NCI-H2029 (cell line): ENCODE data around the gene PIP5K1B.
A peak's percentile ranks its signal among the peaks of the same experiment; 100 is the strongest.
"Not testable (repeated sequence)": the region's sequence is repeated elsewhere in the genome, so short reads cannot be mapped to it uniquely, and the experiment has no call there.

Experiments
- DNase-seq: peaks from one replicate; lab custom pipeline; 2025; lab: John Stamatoyannopoulos, UW

Gene PIP5K1B

DNA sequence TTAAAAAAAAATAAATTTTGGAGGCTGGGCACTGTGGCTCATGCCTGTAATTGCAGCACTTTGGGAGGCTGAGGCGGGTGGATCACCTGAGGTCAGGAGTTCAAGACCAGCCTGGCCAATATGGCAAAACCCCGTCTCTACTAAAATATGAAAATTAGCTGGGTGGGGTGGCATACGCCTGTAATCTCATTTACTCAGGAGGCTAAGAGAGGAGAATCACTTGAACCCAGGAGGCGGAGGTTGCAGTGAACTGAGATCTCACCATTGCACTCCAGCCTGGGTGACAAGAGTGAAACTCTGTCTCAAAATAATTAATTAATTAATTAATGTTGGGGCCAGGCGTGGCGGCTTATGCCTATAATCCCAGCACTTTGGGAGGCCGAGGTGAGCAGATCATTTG lies 281.9 kb downstream of the PIP5K1B start:
- DNase-seq: not testable (repeated sequence)

DNA sequence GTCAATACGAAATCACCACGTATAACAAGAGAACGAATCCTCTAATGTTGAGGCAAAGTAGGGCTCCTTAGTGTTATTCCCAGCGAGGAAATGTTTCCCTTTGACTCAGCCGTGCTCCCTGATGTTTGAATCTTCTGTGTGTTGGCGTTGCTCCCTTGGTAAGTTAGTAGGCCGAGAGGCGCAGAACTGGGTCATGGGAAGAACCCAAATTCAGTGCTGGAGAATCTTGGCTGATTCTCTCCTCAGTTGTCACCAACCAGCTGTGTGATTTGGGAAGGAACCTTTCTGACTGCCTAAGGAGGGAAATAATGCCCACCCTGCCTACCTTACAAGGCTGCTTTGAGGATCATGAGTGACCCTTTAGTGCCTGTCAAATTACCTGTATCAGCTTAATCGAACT lies 286.4 kb downstream of the PIP5K1B start:
- DNase-seq: no peak

DNA sequence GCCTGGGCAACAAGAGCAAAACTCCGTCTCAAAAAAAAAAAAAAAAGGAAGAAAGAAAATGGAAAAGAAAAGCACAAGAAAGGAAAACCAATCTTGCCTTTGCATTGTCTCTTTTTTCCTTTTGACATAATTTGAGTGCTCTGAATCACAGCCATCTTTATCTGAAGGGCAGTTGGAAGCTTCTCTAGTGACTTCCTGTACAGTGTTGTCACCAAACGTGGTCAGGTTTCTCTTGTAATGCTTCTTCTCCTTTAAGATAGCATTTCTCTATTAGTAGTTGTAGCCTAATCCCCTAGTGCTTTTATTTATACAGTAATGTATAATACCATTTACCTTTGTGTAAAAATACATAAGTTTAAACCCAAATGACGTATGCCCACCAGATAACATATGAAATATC lies 290.7 kb downstream of the PIP5K1B start:
- DNase-seq: no peak

- DNase-seq: no peak
Measured at GRCh38 chr9:68996462-68996861, 291.4 kb downstream of the PIP5K1B start.

- no peak for DNase-seq
Measured at GRCh38 chr9:68997666-68998065, 292.6 kb downstream of the PIP5K1B start.

DNA sequence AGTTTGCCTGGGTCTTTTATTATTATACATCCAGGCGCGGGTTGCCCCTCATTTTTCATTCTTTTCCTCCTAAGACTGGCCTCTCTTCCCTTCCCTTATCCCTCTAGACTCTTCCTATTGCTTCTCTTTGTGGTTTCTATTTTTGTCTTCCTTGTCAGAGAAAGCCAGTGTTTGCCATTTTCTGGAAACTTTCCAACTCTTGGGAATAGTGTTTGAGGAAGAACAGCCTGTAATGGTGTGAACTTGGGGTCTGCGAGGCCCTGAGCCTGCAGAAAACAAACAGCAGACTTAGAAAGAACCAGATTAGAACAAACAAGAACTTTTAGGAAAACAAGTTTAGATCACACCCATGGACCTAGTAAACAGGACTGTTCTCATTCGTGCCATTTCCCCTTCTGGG lies 293.3 kb downstream of the PIP5K1B start:
- no peak for DNase-seq

DNA sequence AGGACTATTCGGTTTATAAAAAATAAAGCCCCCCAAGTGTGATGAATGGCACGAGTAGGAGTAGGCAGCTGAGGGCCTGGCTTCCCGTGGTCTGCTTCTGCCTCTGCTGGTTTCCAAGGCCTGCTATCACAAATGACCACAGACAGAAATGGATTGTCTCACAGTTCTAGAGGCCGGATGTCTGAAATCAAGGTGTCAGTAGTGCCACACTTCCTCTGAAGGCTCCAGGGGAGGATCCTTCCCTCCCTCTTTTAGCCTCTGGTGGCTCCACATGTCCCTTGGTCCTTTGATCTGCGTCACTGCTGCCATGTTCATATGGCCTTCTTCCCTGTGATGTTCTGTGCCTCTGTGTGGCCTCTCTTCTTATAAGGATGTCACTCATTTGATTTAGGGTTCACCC lies 293.8 kb downstream of the PIP5K1B start:
- DNase-seq: no peak

GRCh38 chr9:68999393-69000105 lies 294.5 kb downstream of the PIP5K1B start:
- peak; percentile 83 for DNase-seq

DNA sequence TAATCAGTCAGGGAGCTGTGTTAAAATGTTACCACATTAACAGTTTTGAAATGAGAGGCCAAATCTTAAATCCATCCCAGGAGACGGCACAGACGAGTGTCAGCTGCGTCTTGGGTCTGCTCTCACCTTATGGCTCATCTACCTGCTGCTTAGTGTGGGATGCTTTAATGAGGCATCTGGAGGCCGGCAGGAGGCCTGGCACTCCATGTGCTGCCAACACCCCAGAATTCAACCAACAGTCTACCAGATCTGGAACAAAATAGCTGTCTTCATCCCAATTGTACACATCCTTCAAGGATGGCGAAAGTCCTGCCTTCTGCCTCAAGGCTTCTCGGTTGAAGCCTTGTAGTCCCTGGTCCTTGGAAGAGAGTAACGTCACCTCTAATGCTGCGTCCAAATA lies 296.9 kb downstream of the PIP5K1B start:
- DNase-seq: no peak

- no peak for DNase-seq
Measured at GRCh38 chr9:69003051-69003450, 298.0 kb downstream of the PIP5K1B start.

DNA sequence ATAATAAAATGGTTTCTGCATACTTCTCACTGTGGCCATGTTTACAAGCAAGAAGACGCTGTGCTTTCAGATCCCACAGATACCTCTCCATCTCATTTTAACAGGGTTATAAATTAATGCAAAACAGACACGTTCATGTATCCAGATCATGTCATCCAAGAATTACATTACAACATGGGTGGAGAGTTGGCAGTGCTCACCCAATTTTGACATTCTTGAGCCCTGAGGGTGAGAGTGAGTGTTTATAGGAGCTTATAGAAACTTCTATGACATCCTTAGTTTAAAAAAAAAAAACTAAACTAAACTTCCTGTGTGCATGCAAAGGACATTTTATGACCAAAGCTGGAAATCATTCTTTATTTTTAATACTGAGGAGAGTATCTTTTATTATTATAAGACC lies 299.8 kb downstream of the PIP5K1B start:
- no peak for DNase-seq

DNA sequence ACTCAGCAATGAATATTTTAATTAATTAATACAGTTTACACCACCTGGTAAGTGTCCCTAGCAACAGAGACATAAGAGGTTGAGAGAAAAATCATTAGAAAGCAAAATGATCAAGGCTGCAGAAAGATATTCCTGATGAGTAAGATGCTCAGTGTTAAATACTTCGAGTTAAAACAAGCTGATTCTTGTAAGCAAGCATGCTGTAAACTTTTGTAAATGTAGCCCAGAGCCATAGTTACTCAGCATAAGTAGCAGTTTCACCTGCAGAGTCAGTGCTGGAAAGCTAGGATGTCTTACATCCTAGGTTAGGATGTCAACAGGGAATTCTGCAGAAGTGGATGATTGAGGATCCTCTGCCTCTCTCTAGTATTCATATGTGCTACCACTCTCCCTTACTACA lies 304.7 kb downstream of the PIP5K1B start:
- no peak for DNase-seq

DNA sequence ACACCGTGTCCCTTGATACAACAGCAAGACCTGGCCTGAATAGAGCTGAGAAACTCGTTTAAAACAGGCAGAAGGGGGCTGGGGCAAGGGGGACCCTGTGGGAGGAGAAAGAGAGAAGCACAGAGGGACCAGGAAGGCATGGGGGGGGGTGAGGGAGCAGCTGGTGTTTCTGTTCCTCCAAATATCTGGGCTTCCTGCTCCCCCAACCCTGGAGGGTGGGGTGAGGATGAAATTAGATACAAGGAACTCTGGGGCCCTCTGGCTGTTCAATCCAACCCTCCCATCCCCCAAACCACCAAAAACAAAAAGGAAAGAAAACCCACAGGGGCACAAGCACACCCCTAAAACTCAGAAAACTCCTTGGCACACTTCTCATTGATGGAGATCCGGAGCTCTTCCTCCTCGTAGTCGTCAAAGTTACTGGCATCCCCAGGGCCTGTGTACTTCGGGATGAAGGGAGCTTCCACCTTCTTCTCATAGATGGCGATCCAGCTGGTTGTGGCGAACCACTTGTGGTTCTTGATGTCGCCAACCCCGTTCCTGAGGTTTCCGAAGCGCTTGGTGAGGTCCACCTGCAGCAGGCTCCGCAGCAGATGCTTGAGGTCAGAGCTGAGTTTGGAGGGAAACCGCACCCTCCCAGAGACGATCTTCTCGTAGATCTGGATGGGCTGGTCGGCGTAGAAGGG lies 307.8 kb downstream of the PIP5K1B start:
- no peak for DNase-seq

GRCh38 chr9:69013382-69013727 lies 308.3 kb downstream of the PIP5K1B start:
- no peak for DNase-seq

DNA sequence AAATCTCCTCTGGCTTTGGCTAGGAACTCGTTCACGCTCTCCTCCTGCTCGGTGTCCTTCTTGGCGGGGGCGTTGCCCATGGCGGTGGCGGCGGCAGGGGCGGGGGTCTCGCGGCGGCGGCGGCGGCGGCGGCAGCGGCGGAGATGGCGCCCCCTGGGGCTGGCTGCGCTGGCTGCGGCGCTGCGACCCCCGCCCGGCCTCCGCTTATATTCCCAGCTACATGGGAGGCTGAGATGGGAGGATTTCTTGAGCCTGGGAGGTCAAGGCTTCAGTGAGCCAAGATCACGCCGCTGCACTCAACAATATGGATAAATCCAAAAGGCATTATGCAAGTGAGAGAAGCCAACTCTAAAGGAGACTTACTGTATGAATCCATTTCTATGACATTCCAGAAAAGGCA lies 309.0 kb downstream of the PIP5K1B start, which contains the start of gene PRKACG:
Gene PRKACG (minus strand): TSS at position 101 of the 400 bp plus-strand sequence. CDS start 21 bp downstream, at position 80.
- DNase-seq: no peak

GRCh38 chr9:69016191-69017096 lies 311.4 kb downstream of the PIP5K1B start:
- no peak for DNase-seq

- DNase-seq: no peak
Measured at GRCh38 chr9:69018737-69019136, 313.7 kb downstream of the PIP5K1B start.

DNA sequence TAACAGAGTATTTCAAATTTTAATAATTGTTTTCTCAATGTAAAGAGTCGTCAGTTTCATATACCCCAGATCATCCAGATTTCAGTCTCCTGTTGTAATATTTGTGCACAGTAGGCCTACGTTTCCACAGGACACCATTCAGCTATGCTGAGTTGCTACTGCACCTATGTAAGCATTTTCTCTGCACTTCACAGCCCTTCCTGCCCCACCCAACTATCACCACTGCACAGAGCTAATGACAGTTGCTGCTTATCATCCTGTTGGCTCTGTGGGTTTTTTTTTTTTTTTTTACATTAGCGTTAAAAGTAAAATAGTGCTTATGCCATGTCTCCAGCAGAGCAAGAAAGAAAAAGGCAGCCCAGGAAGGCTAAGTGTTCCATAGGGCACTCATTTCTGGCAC lies 314.8 kb downstream of the PIP5K1B start:
- DNase-seq: no peak

- DNase-seq: no peak
Measured at GRCh38 chr9:69020301-69021145, 315.5 kb downstream of the PIP5K1B start.

- DNase-seq: peak; percentile 74
Measured at GRCh38 chr9:69023650-69024049, 318.6 kb downstream of the PIP5K1B start.

DNA sequence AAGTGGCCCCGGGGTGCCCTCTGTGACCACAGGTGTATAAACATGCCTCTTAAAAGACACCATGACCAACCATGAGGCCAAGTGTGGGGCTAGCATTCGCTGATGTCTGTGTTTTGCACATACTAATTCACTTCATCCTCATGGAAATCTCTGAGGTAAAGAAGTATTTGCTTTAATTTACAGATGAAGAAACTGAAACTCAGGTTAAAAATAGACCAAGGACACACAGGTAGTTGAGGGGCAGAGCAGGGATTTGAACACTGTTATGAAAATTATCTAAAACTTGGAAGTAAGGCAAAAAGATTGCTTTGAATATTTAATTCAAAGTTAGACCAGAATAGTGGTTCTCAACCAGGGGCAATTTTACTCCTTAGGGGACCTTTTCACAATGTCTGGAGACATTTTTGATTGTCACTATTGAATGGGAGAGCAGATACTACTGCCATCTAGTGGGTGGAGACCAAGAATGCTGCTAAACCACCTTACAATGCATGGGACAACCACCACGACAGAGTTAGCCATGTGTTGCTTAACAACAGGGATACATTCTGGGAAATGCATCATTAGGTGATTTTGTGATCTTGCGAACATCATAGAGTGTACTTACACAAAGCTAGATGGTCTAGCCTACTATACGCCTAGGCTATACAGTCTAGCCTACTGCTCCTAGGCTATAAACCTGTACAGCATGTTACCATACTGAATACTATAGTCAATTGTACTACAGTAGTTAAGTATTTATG lies 322.5 kb downstream of the PIP5K1B start:
- peak; percentile 54 for DNase-seq
